GM13977 (cell line): ENCODE results near the gene SLC1A2.
A peak's percentile ranks its signal among the peaks of the same experiment; 100 is the strongest.

Source experiments
- DNase-seq: peaks from one replicate; pipeline ENCODE4 v3.0.0; 2012; ENCODE audit warnings: low spot score
- in situ Hi-C: fragments of 300-500 bp; cut with MboI; formaldehyde crosslinking; loops from one replicate; pipeline ENCODE4 v1.12.0; 2022; ENCODE audit warnings: low sequenced_read_pairs, low pct_unique_long_range_greater_than_20kb, mixed read lengths, inconsistent platforms; ENCODE audit not compliant: unreplicated experiment
- TF ChIP-seq, protein P1 (sequence below): IDR thresholded peaks from 2 replicates; pipeline ENCODE4 v1.5.1; 2012; ENCODE audit warnings: mild to moderate bottlenecking, control low read depth; ENCODE audit not compliant: insufficient read depth; ENCODE audit errors: extremely low read depth, missing control alignments

SLC1A2 gene

DNA sequence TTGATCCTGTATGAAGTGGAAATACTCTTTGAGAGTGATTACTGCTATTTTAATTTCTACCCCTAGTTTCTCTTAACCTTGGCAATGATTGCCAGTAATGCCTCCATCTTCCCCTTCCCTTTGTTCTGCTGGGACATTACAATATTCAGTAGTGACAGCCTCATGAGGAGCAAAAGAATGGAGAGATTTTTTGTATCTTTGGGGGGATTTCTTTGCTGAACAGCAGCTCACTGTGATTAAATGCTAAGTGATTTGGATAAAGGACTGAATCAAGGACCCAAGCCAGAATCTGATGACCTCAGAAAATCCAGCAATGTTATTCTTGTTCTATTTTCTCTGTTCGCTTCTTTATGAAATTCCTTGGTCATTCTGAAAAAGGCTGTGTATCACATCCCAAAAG is 7.0 kb upstream of the SLC1A2 start:
- TF ChIP-seq, protein P1, sequence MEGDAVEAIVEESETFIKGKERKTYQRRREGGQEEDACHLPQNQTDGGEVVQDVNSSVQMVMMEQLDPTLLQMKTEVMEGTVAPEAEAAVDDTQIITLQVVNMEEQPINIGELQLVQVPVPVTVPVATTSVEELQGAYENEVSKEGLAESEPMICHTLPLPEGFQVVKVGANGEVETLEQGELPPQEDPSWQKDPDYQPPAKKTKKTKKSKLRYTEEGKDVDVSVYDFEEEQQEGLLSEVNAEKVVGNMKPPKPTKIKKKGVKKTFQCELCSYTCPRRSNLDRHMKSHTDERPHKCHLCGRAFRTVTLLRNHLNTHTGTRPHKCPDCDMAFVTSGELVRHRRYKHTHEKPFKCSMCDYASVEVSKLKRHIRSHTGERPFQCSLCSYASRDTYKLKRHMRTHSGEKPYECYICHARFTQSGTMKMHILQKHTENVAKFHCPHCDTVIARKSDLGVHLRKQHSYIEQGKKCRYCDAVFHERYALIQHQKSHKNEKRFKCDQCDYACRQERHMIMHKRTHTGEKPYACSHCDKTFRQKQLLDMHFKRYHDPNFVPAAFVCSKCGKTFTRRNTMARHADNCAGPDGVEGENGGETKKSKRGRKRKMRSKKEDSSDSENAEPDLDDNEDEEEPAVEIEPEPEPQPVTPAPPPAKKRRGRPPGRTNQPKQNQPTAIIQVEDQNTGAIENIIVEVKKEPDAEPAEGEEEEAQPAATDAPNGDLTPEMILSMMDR: no peak
- DNase-seq: no peak
- in situ Hi-C loops: no loop called here

DNA sequence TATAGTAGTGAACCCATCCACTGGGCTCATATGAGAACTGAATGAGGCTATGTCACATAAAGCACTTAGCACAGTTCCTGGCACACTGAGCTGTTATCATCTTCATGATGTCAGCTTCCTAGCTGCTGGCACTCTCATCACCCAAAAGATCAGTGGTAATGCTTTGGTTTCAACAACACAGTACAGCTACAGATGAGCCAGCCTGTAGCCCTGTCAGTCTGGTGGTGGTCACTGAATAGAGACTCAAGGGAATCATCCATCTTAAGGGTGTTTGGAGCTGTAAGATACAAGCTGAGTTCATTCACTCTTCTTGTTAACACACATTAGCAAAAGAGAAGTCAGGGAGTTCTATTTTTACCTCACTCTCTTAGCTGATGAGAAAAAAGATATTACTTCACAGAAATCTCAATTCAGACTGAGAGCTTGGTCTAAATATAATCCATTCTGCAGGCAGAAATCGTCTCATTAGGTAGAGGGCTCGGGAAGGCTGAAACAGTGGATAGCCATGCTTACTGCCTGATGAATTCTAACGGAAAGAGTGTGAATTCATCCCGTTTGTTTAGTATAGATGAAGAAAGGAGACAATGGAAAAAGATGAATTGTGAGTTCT is 6.3 kb upstream of the SLC1A2 start:
- TF ChIP-seq, protein P1: no peak
- in situ Hi-C loops: no loop called here
- no peak for DNase-seq

DNA sequence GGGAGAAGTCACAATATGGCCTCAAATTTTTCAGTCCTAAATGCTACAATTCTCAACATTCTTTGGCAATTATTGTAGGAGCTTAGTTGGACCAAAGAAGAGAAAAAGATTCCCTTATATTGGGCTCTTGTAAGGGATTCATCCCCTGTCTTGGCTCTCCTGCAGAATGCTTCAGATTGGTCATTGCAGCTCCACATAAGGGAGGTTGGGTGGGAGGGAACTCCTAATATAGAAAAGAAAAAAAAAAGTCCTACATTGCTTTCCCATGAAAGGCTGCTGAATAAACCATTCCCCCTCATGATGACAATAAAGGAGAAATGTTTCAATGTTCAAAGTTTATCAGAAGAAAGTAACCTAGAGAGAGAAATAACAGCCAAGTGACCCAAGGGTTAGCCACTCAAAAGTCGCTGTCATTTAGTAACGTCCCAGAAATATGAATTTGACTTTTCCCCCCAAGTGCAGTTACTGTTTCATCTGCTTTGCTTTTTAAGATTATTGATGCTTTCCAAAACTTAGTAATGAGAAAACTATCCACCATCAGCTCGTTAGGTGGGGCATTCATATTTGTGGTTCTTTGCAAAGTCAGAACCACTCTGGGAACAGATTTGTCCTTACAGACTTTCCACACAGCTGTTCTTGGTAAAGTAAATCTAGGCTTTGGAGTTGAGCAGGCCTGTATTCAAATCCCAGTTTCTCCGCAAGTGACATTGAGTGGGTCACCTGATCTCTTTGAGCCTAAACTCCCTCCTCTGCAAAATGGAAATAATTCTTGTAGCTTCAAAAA is 5.0 kb upstream of the SLC1A2 start:
- no peak for DNase-seq
- TF ChIP-seq, protein P1: no peak
- in situ Hi-C loops: no loop called here

DNA sequence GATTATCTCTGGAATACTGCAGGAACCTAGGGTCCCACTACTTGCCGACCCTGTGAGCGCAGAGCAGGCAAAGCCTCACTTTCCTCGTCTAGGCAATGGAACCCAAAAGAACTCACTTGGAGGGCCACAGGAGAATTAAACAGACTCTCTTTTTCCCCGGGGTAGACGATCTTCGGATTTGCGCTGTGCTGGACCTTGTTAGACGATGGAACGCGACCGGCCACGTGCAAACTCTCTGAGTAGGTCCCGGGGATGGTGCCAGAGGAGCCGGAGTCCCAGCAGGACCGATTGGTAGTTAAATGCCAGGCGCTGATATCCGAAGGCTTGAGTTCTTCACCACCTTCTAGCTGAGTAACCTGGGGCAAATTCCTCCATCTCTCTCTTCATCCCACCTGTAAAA is 1.0 kb upstream of the SLC1A2 start:
- in situ Hi-C loops: no loop called here
- no peak for DNase-seq
- TF ChIP-seq, protein P1: no peak

DNA sequence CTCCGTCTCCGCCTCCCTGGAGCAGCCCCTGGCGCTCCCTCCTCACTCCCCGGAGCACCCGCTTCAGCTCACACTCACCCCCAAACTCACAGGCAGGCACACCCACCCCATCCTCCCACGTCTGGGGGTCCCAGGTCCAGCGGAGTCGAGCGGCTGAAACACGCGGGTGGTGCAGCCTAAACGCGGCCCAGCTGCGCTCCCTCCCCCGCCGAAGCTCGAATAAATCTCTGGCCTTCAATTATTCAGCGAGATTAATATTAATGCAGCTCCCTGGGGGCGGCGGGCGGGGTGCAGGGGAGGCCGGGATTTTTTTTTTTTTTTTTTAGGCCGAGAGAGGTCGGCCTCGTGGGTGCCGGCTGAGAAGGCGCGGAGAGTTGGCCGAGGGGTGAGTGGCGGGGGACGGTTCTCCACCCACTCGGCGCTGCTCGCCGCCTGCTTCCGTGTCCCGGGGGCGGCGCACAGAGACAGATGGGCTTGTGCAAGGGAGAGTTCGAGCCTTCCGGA is 524 bp upstream of the SLC1A2 start:
- DNase-seq: peak; percentile 15
- TF ChIP-seq, protein P1: no peak
- in situ Hi-C loops: no loop called here

DNA sequence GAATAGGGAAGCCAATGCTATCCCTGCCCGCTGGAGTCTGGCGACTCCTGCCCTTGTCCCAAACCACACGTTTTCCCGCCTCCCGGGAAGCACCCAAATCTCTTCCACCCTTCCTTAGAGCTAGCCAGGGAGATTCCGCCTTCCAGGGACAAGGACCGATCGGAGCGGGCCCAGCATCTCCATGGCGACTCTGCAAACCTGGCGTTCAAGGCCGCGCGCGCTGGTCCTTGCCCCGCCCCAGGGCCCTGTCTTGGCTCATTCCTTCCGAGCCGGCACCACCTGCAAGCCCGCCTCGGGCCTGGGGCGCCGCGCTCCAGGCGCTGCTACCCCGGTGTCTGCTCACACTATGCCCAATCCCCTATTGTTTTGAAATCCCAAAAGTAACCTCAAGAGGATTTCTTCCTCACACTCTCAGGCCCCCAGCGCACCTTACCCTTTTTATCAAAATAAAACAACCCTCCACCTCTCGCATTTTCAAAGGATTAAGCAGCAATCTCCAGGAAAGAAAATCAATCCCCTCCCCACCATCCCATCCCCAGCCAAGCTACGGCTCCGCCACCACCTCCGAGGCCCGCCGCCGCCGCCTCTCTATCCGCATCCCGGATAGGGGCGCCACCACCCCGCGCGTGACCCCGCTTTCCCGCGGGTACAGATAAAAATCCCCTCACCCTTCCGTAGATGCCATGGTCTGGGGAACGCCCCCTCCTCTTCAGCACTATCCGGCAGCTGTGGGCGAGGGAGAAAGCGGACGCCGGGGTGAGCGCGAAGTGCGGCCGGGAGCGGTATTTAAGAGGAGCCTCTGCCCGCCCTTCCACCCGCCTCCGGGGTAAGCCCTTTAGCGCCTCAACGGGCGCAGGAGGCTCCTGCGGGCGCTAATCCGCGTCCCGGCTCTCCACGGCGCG is 825 bp downstream of the SLC1A2 start:
- TF ChIP-seq, protein P1: no peak
- in situ Hi-C loops: no loop called here
- DNase-seq: peak; percentile 36
